Stomach (tissue), 9 donors: ENCODE data around the gene USP3. TPM values are rescaled to one million over a fixed set of nuclear protein-coding genes. Genes with fewer than 3 reads are reported as not detected.

Experiments
- DNase-seq, 2 donors: peaks; one replicate each; pipeline versions ENCODE4 v3.0.0 to v3.0.0-alpha.2; 2013 to 2019
- H3K27ac ChIP-seq, 5 donors: fragments of 200-600 bp in 4 of 5; sonication (generic) in 4 of 5; one replicate each; pipeline ENCODE4 v1.5.1; 2013 to 2019; ENCODE audit warnings: mild to moderate bottlenecking in 1 of 5, moderate library complexity in 1 of 5
- H3K27me3 ChIP-seq, 3 donors: fragments of 200-600 bp; sonication (generic); one replicate each; pipeline ENCODE4 v1.5.1; 2017 to 2019; ENCODE audit warnings: mixed run types in 1 of 3
- H3K36me3 ChIP-seq, 4 donors: fragments of 200-600 bp; sonication (generic); 1 replicate in 3 of 4; 2 replicates in 1 of 4; pipeline ENCODE4 v1.5.1; 2016 to 2019
- H3K4me1 ChIP-seq, 4 donors: fragments of 200-600 bp; sonication (generic); one replicate each; pipeline ENCODE4 v1.5.1; 2016 to 2019
- H3K4me3 ChIP-seq, 4 donors: fragments of 200-600 bp; sonication (generic) in 3 of 4; one replicate each; pipeline ENCODE4 v1.5.1; 2016 to 2019; ENCODE audit warnings: mild to moderate bottlenecking in 1 of 4
- H3K9me3 ChIP-seq, 4 donors: fragments of 200-600 bp; sonication (generic); one replicate each; pipeline ENCODE4 v1.5.1; 2016 to 2019
- EP300 ChIP-seq: sonication (generic); formaldehyde crosslinking; IDR thresholded peaks from one replicate; pipeline ENCODE4 v1.6.1; 2017; ENCODE audit warnings: antibody characterized with exemption
- POLR2A ChIP-seq, 4 donors: fragments of 450-650 bp; IDR thresholded peaks; one replicate each; pipeline ENCODE4 v1.6.1; 2016; ENCODE audit warnings: antibody characterized with exemption in 4 of 4, control low read depth in 2 of 4, mild to moderate bottlenecking in 1 of 4, moderate library complexity in 1 of 4
- POLR2AphosphoS5 ChIP-seq, 3 donors: sonication (generic); formaldehyde crosslinking; IDR thresholded peaks; one replicate each; pipeline ENCODE4 v1.6.1; 2016; ENCODE audit warnings: antibody characterized with exemption in 3 of 3
- WGBS, 5 donors: extraction: QIAGEN DNeasy Blood & Tissue Kit in 3 of 5; methylation state at CpG; one replicate each; pipeline versions ENCODE4 v1.1.5 to v1.1.7; 2013 to 2018; 5-methylcytosine and 5-hydroxymethylcytosine counted together
- intact Hi-C: fragments of 100-400 bp; cut with DNase I; formaldehyde crosslinking; loops from one replicate; pipeline ENCODE4 v1.15.1; 2023; ENCODE audit warnings: low total_unique reads
- polyA plus RNA-seq, 3 donors: library from polyadenylated mRNA; stranded (reverse); fragments of 200-250 nt; gene quantifications; one replicate each; pipeline ENCODE4 v1.2.3, GENCODE V29; 2013
- total RNA-seq, 5 donors: library from RNA; depleted of rRNA; stranded (reverse); fragments of >200 nt; gene quantifications; one replicate each; pipeline versions ENCODE4 v1.1.0 to v1.2.3, GENCODE V29; 2014 to 2016
- TF ChIP-seq, protein P1 (sequence below), 7 experiments: fragments of 450-650 bp in 4 of 7; fragments of 200-600 bp in 3 of 7; sonication (generic) in 3 of 7; IDR thresholded peaks; one replicate each; pipeline ENCODE4 v1.5.1; 2016 to 2019; ENCODE audit warnings: antibody characterized with exemption in 7 of 7, control low read depth in 2 of 7, mild to moderate bottlenecking in 1 of 7
- donor health status: healthy with polysubstance abuse.
- donor health status: Bipolar disorder and iron deficiency.
- donor health status: healthy.

The USP3 gene
- total and polyA plus RNA-seq, 8 donors: 10.5 to 174 (median 26.5) TPM

DNA sequence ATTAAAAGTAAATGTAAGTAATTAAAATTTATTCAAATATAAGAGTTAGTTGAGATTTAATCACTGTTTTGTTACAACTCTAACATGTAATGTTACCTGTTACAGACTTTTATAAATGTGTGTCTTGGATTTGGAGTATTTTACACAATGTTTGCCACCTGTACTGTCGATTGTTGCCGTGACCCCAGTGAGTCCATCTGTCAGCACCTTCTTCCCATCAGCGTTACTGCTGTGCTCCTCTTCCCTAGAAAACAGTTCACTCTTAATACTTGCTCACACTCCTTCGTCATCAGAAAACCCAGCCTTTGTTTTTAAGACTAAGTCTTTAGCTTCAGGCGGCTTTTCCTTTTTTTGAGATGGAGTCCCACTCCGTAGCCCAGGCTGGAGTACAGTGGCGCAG, 52.3 kb downstream of the USP3 start:
- 96 to 99% (median 97%) methylated on average over 7 of the region's 7 CpGs for WGBS, 5 donors
- H3K9me3 ChIP-seq: no peaks in the 10 kb centered on the region
- DNase-seq: no peak
- no peak overlapping the region for H3K4me3 ChIP-seq
- TF ChIP-seq EP300: no peak
- TF ChIP-seq, protein P1, sequence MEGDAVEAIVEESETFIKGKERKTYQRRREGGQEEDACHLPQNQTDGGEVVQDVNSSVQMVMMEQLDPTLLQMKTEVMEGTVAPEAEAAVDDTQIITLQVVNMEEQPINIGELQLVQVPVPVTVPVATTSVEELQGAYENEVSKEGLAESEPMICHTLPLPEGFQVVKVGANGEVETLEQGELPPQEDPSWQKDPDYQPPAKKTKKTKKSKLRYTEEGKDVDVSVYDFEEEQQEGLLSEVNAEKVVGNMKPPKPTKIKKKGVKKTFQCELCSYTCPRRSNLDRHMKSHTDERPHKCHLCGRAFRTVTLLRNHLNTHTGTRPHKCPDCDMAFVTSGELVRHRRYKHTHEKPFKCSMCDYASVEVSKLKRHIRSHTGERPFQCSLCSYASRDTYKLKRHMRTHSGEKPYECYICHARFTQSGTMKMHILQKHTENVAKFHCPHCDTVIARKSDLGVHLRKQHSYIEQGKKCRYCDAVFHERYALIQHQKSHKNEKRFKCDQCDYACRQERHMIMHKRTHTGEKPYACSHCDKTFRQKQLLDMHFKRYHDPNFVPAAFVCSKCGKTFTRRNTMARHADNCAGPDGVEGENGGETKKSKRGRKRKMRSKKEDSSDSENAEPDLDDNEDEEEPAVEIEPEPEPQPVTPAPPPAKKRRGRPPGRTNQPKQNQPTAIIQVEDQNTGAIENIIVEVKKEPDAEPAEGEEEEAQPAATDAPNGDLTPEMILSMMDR (IDR thresholded peaks at IDR 0.05): no peak
- TF ChIP-seq POLR2A (IDR thresholded peaks at IDR 0.05): no peak
- no peak for TF ChIP-seq POLR2AphosphoS5 (IDR thresholded peaks at IDR 0.05)
- peaks cover 23 to 54% (median 34%) of the 10 kb centered on the region in 4 donors for H3K4me1 ChIP-seq
- no peaks in the 10 kb centered on the region for H3K27me3 ChIP-seq
- peak overlapping the region in 1 of 5 donors; percentile 82 for H3K27ac ChIP-seq
- H3K36me3 ChIP-seq: peaks cover 25 to 64% (median 54%) of the 10 kb centered on the region in 4 donors
- intact Hi-C loops: no loop called here

DNA sequence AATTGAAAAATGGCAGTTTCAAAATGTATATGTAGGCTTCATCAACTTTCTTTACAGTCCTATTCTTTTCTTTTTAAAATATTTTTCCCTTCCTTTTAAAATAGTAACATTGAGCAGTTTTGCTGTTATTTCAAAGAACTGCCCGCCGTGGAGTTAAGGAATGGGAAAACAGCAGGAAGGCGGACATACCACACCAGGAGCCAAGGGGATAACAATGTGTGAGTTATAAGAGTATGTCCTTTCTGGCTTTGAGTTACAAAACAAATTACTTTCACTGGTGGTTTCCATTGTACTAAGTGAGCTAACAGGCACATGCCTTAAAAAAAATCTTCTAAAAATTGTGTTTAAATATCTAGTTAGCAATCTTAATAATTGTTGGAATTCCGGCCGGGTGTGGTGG, 55.4 kb downstream of the USP3 start:
- Histone ChIP-seq H3K4me1 (peaks cover 0 to 33% (median 12%) of the 10 kb centered on the region in 4 donors), H3K36me3 (peaks cover 31 to 94% (median 84%) of the 10 kb centered on the region in 4 donors), H3K27ac (no peak overlapping the region), H3K9me3 (no peaks in the 10 kb centered on the region), H3K4me3 (no peak overlapping the region), H3K27me3 (no peaks in the 10 kb centered on the region)
- TF ChIP-seq EP300 (no peak), POLR2AphosphoS5 (IDR thresholded peaks at IDR 0.05) (no peak), POLR2A (IDR thresholded peaks at IDR 0.05) (no peak)
- TF ChIP-seq, protein P1 (IDR thresholded peaks at IDR 0.05): no peak
- DNase-seq: no peak
- 93 to 98% (median 96%) methylated on average over 5 of the region's 5 CpGs for WGBS, 5 donors
- intact Hi-C loops: no loop called here

DNA sequence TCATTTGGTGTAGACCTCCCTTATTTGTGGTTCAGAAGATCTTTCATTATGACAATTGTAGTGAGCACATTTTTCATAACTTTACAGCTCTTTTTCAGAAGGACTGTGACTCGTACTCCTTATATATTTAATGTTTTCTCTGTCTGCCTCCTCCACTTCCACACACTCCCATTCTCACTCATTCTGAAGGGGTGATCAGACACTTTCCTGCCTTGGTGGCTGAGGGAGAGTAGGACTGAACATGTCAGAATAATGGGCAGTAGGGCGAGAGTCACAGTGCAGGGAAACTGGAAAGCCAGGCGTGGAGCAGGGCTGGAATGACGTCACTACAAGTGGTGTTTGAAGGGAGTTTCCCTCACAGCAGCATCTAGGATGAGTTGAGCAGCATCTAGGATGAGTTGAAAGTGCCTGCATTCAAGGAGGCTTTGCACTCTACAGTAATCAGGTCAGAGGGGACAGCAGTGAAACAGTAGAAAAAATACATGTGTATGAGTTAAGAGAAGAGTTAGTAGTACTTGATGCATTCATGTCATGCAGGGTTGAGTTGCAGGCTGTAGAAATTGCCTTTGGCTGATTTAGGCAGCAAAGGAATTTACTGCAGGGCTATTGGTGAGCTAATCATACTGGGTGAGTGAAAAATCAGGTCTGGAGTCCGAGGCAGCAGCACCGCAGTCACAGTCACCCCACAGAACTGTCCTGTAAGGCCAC, 56.5 kb downstream of the USP3 start:
- Histone ChIP-seq H3K4me3 (no peak overlapping the region), H3K27ac (no peak overlapping the region), H3K4me1 (peaks cover 0 to 32% (median 13%) of the 10 kb centered on the region in 4 donors), H3K27me3 (no peaks in the 10 kb centered on the region), H3K9me3 (no peaks in the 10 kb centered on the region), H3K36me3 (peaks cover 31 to 99% (median 89%) of the 10 kb centered on the region in 4 donors)
- intact Hi-C loops: no loop called here
- no peak for DNase-seq
- no peak for TF ChIP-seq EP300
- TF ChIP-seq POLR2A (IDR thresholded peaks at IDR 0.05): no peak
- TF ChIP-seq POLR2AphosphoS5 (IDR thresholded peaks at IDR 0.05): no peak
- TF ChIP-seq, protein P1 (IDR thresholded peaks at IDR 0.05): no peak
- 84 to 88% (median 87%) methylated on average over 4 to 6 of the region's 6 CpGs for WGBS, 5 donors

DNA sequence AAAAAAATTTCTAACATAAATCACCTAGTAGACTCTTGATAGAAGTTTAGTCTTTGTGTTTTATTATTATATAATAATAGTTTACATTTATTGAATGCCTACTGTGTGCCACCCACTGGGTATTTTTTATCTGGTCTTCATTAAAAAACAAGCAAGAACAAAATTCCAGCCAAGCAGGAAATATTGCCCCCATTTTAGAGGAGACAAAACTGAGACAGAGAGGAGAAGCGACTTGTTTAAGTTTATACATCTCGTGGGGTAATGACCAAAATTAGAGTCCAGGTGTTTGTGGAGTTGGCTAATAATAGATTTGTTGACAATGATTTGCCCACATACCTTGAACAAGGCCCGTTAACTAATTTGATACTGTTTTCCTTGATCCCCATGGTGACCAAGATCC, 59.7 kb downstream of the USP3 start:
- intact Hi-C loops: no loop called here
- Histone ChIP-seq H3K36me3 (peaks cover 30 to 99% (median 91%) of the 10 kb centered on the region in 4 donors), H3K27me3 (no peaks in the 10 kb centered on the region), H3K27ac (no peak overlapping the region), H3K4me3 (no peak overlapping the region), H3K9me3 (no peaks in the 10 kb centered on the region), H3K4me1 (peaks cover 0 to 18% (median 6%) of the 10 kb centered on the region in 4 donors)
- no peak for DNase-seq
- TF ChIP-seq EP300 (no peak), POLR2A (IDR thresholded peaks at IDR 0.05) (no peak), POLR2AphosphoS5 (IDR thresholded peaks at IDR 0.05) (no peak)
- TF ChIP-seq, protein P1 (IDR thresholded peaks at IDR 0.05): no peak
- 26 to 55% (median 34%) methylated on average over 3 of the region's 3 CpGs for WGBS, 5 donors
